NCI-H2107 treated with DMSO at 0.1 percent for 48 hours (cell line): ENCODE results near the gene S100A9.
"Not testable (repeated sequence)": the region's sequence is repeated elsewhere in the genome, so short reads cannot be mapped to it uniquely, and the experiment has no call there.

Experiments
- DNase-seq: peaks from one replicate; lab custom pipeline; 2025; ENCODE audit not compliant: unreplicated experiment; lab: John Stamatoyannopoulos, UW

Gene S100A9

DNA sequence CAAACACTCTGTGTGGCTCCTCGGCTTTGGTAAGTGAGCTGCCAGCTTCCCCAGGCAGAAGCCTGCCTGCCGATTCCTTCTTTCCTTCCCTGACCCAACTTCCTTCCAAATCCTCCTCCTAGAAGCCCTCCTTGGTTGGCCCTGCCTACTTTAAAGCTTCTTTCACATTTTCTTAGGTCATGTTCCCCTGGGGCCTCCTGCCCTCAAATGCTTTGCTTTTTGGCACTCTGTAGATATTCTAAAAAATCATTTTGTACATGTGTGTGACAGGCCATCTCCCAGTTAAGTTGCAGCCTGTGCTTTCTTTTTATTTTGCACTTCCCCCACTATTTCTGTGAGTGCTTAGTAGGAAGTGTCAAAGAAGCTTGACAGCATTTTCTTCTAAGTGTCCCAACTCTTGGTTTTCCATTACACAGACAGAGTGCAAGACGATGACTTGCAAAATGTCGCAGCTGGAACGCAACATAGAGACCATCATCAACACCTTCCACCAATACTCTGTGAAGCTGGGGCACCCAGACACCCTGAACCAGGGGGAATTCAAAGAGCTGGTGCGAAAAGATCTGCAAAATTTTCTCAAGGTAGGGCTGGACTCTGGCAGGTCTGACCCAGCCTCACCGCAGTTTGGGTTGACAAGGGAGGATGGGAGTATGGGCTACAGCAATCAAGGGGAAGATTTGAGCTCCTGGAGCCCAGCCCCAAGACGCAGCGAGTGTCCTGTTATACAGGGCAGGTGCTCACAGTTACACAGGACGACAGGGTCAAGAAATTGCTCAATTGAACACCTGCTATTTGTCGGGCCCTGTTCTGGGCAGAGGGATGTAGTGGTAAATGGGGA, at the start of gene S100A9:
TSS of gene S100A9 (plus strand) at position 2 of the 838 bp plus-strand sequence. CDS start at position 432, 430 bp downstream.
- no peak for DNase-seq

DNA sequence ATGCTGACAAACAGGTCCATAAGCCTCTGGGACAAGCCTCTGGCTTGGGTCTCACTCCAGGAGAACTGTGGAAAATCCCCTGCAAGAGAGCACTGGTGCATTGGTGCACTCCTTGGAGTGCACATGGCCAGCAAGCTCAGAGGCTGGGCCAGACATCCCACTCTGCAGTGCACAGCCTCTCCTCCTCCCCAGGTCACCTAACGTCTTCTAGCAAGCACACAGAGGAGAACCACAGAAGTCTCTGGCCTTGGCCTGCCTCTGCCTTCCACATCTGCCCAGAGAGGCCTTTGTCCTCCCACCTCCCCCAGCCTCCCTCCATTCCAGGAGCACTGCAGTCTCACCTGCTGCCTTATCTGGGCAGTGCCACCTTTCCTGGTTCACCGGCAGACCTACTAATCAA, 49.1 kb upstream of the S100A9 start:
- no peak for DNase-seq

DNA sequence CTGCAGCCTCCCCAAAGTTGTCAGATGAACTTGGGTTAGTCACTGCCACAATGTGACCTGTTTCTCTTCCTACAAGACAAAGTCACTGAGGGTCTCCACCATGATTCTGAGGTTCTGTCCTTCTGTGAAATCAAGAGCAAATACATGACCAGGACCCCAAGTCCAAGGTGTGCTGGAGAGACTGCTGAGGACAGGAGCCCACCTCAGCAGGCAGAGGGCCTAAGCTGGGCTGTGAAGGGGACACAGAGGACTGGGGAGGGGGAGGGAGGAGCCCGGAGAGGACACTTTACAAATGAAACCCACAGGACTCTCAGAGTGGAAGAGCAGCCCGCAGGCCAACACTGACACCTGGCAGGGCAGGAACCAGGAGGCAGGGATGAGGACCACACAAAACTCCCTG, 48.2 kb upstream of the S100A9 start:
- DNase-seq = no peak

DNA sequence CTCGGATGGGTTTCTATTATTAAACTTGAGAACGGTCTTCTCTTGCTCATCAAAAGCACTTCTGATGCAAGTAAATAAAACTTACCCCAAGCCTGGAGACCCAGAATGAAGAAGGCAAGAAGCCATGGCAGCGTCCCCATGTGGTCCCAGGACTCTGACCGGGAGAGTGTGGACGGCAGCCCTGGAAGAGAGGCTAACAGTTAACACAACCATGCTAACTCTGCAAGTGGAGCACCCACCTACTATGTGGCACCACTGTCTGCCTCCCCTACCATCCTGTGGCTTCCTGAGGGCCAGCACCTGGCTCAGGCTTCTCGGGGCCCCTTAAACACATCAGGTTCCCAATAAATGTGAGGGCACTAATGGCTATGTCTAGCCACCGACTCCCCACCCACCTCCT, 47.1 kb upstream of the S100A9 start:
- DNase-seq = no peak

DNA sequence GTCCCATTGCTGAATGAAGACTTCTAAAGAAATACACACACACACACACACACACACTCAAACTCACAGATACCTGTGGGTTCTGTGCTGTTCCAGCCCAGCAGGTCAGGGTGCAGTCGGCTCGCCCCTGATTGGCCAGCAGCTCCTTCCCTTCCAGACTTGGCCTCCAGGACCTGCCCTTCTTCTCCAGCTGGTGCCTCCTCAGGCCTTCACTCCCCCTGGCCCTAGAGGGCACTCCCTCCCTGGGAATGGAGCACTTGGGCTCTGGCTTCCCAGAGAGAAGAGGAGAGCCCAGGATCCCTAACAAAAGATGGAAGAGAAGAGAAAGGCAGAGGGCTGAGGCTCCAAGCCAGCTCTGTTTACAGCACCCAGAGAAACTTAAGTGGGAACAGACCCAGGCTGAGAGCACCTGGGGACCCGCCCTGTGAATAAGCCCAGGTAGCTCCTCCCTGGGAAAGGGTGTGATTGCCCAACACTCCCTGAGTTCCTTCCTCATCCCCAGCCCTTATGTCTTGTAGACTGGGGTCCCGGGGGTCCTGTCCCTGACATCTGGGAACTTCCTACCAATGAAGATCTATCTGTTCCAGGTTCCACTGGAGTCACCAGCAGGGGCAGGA, 45.0 kb upstream of the S100A9 start, which contains the start of gene PGLYRP3:
TSS of gene PGLYRP3 (minus strand) at position 383 of the 617 bp plus-strand sequence. CDS start 2,287 bp downstream, outside the sequence.
- DNase-seq = peak; percentile 84

DNA sequence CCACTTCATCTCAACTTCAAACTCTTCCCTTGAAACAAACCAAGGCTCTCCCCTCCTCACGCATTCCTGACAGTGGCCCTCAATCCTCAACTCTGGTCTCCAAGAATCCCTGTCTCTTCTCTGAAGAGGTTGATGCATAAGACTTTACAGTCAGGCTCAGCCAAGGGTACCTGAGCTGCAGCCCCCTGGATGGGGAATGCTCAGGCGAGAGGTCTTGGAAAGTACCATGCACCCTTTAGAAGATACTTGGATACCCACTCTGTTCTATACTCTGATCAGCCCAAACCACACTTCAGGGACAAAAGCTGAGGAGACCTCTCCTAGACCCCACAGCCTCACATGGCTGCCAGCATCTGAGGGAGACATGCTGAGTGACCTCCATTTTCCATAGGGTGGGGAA, 44.4 kb upstream of the S100A9 start:
- DNase-seq = no peak

DNA sequence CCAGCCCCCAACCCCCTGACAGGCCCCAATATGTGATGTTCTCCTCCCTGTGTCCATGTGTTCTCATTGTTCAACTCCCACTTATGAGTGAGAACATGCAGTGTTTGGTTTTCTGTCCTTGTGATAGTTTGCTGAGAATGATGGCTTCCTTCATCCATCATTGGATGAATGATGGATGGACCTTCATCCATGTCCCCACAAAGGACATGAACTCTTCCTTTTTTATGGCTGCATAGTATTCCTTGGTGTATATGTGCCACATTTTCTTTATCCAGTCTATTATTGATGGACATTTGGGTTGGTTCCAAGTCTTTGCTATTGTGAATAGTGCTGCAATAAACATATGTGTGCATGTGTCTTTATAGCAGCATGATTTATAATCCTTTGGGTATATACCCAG, 43.3 kb upstream of the S100A9 start:
- DNase-seq = not testable (repeated sequence)

DNA sequence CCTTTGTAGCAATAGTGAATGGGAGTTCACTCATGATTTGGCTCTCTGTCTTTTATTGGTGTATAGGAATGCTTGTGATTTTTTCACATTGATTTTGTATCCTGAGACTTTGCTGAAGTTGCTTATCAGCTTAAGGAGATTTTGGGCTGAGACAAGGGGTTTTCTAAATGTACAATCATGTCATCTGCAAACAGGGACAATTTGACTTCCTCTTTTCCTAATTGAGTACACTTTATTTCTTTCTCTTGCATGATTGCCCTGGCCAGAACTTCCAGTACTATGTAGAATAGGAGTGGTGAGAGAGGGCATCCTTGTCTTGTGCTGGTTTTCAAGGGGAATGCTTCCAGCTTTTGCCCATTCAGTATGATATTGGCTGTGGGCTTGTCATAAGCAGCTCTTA, 41.6 kb upstream of the S100A9 start:
- not testable (repeated sequence) for DNase-seq

DNA sequence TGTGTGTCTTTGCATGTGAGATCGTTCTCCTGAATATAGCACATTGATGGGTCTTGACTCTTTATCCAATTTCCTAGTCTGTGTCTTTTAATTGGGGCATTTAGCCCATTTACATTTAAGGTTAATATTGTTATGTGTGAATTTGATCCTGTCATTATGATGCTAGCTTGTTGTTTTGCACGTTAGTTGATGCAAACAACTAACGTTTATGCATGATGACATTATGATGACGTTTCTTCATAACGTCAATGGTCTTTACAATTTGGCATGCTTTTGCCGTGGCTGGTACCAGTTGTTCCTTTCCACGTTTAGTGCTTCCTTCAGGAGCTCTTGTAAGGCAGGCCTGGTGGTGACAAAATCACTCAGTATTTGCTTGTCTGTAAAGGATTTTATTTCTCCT, 39.5 kb upstream of the S100A9 start:
- not testable (repeated sequence) for DNase-seq

DNA sequence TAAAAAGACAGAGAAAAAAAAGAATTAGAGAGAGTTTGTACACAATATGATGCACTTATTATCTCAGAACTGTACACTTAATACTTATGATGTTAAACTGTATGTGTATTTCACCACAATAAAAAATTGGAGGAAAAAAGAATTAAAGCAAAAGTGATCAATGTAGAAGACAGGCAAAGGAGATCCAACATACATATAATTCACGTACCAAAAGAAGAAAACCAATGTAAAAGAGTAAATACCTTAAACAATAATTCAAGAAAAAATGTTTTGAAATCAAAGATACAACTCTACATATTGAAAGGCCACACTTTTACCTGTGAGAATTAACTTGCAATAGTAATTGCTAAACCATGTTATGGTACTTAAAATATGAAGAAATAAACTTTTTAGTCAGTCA, 35.1 kb upstream of the S100A9 start:
- no peak for DNase-seq

DNA sequence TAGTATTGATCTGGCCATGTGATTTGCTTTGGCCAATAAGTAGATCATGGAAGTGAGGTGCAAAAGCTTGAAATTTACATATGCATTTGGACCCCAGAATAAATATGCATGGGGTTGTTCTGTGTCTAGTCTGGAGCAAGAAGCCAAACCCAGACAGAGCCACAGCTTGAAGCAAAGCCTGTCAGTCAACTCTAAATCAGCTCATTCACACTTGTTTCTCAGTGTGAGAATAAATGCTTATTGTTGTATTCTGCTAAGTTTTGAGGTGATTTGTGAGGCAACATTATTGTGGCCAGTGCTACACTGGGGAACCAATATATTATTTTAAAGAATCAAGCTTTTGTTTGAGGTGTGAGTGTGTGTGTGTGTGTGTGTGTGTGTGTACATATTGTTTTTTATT, 32.7 kb upstream of the S100A9 start:
- no peak for DNase-seq

DNA sequence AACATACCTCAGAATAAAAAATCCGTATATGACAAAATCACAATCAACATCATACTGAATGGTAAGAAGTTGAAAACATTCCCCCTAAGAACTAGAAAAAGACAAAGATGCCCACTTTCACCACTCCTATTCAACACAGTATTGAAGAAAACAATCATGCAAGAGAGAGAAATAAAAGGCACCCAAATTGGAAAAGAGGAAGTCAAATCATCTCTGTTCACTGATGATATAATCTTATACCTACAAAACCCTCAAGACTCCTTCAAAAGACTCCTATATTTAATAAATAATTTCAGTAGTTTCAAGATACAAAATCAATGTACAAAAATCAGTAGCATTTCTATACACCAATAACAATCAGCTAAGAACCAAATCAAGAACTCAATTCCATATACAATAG, 23.8 kb upstream of the S100A9 start:
- no peak for DNase-seq

DNA sequence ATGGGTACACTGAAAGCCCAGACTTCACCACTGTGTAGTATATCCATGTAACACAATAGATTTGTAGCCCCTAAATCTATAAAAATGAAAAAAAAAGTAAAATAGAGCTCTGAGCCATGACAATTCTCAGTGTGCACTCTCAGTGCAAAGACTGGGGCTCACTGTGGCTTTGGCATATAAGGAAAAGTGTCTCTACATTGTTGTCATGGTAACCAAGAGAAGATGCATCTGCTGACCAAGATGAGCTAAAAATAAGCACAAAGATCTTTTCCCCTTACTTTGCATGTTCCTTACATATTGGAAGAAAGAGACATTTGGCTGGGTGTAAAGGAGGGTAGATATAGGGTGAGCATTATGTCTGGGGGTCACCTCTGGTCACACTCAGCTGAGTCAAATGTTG, 21.0 kb upstream of the S100A9 start:
- DNase-seq = no peak

DNA sequence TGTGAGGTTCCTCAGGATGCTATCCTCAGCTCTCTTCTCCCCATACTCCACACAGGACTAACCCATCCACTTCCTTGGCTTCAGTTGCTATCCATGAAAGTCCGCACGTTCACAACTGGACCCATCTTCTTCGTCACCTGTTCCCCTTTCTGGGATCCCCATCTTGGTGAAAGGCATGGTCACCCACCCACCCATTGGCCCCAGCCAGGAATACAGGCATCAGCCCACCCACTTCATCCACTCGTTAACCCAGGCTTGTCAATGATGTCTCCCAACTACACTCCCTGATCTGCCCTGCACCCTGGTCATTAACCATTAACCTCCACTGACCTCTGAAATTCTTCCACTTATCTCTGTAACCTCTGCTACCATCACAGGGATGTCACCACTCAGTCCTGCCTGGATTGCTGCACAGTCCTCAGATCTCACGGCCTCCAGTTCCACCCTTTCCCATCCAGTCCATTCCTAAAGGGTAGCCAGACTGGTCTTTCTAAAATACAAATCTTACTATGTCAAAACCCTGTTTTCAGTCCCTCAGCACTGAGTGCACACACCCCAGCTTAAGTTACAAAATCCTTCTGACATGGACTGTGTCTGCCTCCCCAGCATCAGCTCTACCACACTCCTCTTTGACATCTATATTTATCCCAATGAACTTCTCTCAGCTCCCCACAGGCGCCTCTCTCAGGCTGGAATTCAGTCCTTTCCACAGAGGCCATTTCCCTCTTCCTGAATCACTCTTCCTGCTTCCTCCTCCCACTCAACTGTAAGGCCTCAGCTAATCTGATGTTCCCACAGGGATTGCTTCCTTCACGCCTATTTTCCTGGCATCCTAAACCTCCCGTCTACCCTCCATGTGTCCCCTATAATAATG, 19.4 kb upstream of the S100A9 start:
- no peak for DNase-seq

DNA sequence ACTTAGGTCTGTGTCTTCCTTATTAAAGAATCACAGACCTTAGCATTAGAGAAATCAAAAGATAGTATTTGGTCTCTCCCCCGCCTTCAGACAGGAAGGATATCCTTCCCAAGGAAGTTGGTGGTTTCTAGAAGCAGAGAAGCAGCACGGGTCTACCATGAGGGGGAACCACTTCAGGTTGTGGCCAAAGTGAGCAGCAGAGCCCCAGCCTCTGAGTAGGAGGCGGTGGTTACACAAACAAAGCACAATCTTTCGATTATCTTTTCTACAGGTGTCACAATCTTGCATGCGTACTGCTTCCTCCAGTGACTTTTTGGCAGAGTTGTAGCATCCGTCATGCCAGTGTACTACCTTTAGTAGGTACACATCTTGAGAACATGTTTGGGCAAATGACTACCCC, 17.9 kb upstream of the S100A9 start:
- DNase-seq = no peak

DNA sequence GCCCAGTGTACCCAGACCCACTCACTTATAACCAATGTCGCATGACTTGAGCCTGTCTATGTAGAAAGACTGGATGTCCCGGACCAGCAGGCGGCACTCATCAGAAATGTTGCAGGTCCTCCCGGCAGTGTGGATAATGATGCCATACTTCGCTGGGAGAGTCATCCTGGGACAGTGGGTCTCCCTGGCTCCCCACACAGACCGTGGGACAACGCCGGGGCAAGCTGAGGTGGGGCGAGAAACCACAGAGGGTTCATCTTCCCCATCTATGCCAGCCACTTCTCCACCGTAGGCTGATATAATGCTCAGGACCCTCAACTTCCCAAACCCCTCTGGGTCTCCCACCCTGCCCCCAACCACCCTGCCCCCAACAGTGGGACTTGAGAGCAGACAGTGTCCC, 17.3 kb upstream of the S100A9 start:
- no peak for DNase-seq

DNA sequence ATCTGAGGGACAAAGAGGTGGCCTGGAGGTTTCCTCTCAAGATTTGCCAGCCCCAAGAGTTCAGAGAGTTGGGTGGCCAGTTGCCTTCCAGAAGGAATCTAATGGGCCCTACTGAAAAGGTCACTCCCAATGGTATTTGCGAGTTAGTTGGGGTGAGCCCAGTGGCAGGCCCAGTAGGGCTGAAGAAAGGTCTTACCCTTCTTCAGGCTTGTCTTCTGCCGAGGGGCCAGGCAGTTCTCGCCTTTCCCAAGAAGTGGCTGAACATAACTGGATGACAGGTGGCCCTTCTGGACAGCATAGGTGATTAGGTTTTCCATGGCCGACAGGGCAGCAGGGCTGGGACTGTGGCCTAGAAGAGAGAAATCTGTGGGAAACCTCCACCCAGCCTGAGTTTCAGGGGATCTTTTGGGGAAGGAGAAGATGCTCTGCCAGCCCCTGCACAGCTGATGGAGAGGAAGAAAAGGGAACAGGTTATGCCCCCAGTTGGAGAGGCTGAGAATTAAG, 16.2 kb upstream of the S100A9 start:
- no peak for DNase-seq

DNA sequence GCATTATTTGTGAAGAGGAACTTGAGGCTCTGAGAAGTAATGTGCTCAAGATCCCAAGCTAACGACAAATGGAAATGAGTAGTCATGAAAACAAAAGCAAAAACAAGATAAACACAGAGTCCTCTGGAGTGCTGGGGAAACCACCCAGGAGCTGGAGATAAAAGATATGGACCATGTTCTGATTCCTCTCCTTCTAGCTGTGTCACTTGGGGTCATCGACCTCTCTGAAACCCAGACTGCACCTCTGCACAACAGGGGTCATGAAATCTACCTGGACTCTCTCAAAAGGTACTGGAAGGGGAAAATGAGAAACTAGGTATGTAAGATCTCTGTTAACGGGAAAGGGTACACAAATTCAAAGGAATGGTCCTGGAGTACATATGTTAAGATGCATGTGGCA, 15.5 kb upstream of the S100A9 start:
- no peak for DNase-seq

DNA sequence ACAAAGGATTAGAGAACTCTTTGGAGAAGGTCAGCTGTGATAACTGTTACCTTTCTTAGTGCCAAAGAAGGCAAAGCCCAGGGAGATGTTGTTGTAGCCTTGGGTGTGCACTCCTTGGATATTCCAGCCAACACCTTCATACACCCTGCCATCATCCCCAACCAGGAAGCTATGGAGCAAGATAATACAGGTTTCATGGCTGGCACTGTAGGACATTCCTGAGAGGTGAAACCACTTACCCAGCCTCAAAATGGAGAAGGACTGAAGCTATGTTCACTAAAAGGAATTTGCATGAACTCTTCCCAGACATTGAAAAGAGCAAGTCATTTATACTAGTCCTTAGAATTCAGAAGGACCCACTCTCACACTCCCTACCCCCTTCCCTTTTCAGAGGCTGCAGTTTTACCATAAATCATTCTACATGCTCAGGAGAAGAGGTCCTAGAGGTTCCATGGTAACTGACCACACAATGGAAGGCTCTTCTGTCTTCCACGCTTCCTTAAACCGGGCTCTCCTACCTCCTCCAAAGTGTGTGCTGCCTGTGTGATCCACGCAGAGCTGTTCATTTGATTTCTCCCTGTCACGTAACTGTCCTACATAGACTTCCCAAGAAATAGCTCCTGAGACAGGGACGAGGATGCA, 14.5 kb upstream of the S100A9 start:
- peak; percentile 12 for DNase-seq

DNA sequence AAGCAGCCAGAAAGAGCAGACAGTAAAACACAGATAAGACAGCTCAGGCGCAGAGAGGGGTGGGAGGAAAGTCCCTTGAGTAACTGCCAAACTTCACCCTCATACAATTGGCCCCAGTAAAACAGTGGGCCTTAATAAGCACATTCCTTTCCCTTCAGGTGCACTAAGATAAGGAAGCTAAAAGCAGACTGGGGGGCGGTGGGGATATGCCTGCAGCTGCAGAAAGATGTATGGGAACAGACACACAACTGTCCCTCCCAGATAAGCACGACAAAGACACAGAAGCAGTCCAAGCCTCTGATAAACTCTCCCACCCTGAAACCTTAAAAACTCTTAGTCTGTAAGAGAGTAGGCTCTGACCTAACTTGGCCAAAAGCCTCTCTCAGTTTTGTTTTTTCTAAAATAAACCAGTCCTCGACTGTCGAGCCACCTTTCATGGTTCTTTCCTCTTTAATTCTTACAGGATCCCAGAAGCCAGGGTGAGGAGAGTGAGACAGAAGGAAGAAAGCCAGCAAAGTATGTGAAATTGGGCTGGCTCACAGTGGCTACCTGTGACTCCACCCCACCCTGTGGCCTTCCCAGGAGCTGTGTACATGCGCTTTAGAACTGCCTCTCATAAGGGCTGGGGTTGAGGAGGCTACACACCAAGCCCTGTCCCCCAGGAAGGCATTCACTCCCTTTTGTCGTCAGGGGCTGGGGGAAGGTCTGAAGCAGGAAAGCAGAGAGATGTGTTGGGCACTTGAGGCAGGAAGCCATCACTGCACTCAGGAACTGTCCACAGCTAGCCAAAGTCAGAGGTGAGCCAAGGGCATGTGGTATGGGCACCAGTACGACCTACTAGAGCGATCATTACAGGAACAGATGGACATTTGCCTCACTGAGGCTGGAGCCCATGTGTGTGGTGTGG, 13.6 kb upstream of the S100A9 start:
- DNase-seq = no peak
